B cell (primary cell): ENCODE results near the gene MUC5AC. TPM values are rescaled to one million over a fixed set of nuclear protein-coding genes. Genes with fewer than 3 reads are reported as not detected.
"Not testable (repeated sequence)": the region's sequence is repeated elsewhere in the genome, so short reads cannot be mapped to it uniquely, and the experiment has no call there.

ENCODE experiments used
- ATAC-seq: fragments of 200-7000 bp; cut with Tn5 transposase; one replicate; pipeline ENCODE4 v1.10.0; 2021; ENCODE audit warnings: low read depth, mild to moderate bottlenecking, moderate number of reproducible peaks, moderate library complexity
- CTCF ChIA-PET: fragments of 350-600 bp; sonication (Branson Sonifier 250); formaldehyde crosslinking; loops from one replicate; lab custom pipeline; 2021; ENCODE audit warnings: antibody characterized with exemption, inconsistent platforms; lab: Charles Lee
- POLR2A ChIA-PET: fragments of 350-600 bp; sonication (Branson Sonifier 250); formaldehyde crosslinking; loops from one replicate; lab custom pipeline; 2021; ENCODE audit warnings: antibody characterized with exemption; lab: Charles Lee
- DNase-seq: peaks from one replicate; pipeline ENCODE4 v3.0.0; 2013
- H2AFZ ChIP-seq: 2 replicates; pipeline ENCODE4 v1.6.1; 2012; ENCODE audit warnings: mild to moderate bottlenecking, low read depth, low read length; ENCODE audit not compliant: insufficient read depth, poor library complexity, severe bottlenecking
- H3K27ac ChIP-seq, 2 donors: 1 replicate in 1 of 2; 2 replicates in 1 of 2; pipeline ENCODE4 v1.5.1; 2012 to 2013; ENCODE audit warnings: low read length in 2 of 2, mild to moderate bottlenecking in 2 of 2, moderate library complexity in 1 of 2
- H3K27me3 ChIP-seq, 4 experiments: fragments of 200-600 bp in 1 of 4; sonication (generic) in 1 of 4; replicated peaks in 1 of 4; 1 replicate in 2 of 4; 2 replicates in 2 of 4; pipeline versions ENCODE4 v1.6.1 to v1.7.0; 2013 to 2016; ENCODE audit warnings: low read length in 3 of 4, mild to moderate bottlenecking in 2 of 4, mixed read lengths in 1 of 4, moderate library complexity in 1 of 4; ENCODE audit not compliant: insufficient read depth in 4 of 4, control insufficient read depth in 3 of 4; ENCODE audit errors: control extremely low read depth in 1 of 4
- H3K36me3 ChIP-seq, 2 experiments: replicated peaks in 1 of 2; 1 replicate in 1 of 2; 2 replicates in 1 of 2; pipeline versions ENCODE4 v1.6.1 to v1.7.1; 2013; ENCODE audit warnings: low read length in 1 of 2; ENCODE audit not compliant: insufficient read depth in 2 of 2, control insufficient read depth in 1 of 2; ENCODE audit errors: control extremely low read depth in 1 of 2, extremely low read depth in 1 of 2
- H3K4me1 ChIP-seq, 2 donors: fragments of 200-600 bp in 1 of 2; sonication (generic) in 1 of 2; 1 replicate in 1 of 2; 2 replicates in 1 of 2; pipeline versions ENCODE4 v1.5.1 to v1.6.1; 2013 to 2017; ENCODE audit warnings: low read length in 2 of 2; ENCODE audit not compliant: control insufficient read depth in 2 of 2, insufficient read depth in 2 of 2
- H3K4me2 ChIP-seq: replicated peaks from 2 replicates; pipeline ENCODE3; 2012; ENCODE audit warnings: mild to moderate bottlenecking, low read depth, low read length; ENCODE audit not compliant: poor library complexity, severe bottlenecking
- H3K4me3 ChIP-seq, 5 experiments: fragments of 200-600 bp in 1 of 5; sonication (generic) in 1 of 5; 1 replicate in 3 of 5; 2 replicates in 2 of 5; pipeline versions ENCODE4 v1.5.1 to v1.7.0; 2011 to 2016; ENCODE audit warnings: low read length in 4 of 5, mild to moderate bottlenecking in 4 of 5, low read depth in 2 of 5, control low read depth in 1 of 5, moderate library complexity in 1 of 5; ENCODE audit not compliant: insufficient read depth in 1 of 5; ENCODE audit errors: control extremely low read depth in 1 of 5, extremely low read depth in 1 of 5
- H3K79me2 ChIP-seq: fragments of 200-600 bp; sonication (generic); one replicate; pipeline ENCODE4 v1.6.0; 2016; ENCODE audit warnings: low read length; ENCODE audit not compliant: control insufficient read depth, insufficient read depth
- H3K9ac ChIP-seq: fragments of 200-600 bp; sonication (generic); 2 replicates; pipeline ENCODE4 v1.6.1; 2017; ENCODE audit warnings: mild to moderate bottlenecking, low read length, moderate library complexity
- H3K9me3 ChIP-seq, 3 donors: one replicate each; pipeline versions ENCODE4 v1.6.1 to v1.7.1; 2013; ENCODE audit warnings: low read length in 2 of 3; ENCODE audit not compliant: control insufficient read depth in 2 of 3, insufficient read depth in 1 of 3; ENCODE audit errors: control extremely low read depth in 1 of 3
- H4K20me1 ChIP-seq: 2 replicates; pipeline ENCODE4 v1.6.0; 2012; ENCODE audit warnings: mild to moderate bottlenecking, low read length; ENCODE audit not compliant: insufficient read depth, control insufficient read depth, poor library complexity, severe bottlenecking
- H3K27ac Mint-ChIP-seq: one replicate; pipeline ENCODE4 v1.8.0; 2021; ENCODE audit warnings: mixed read lengths
- H3K27me3 Mint-ChIP-seq: one replicate; pipeline ENCODE4 v1.8.0; 2021; ENCODE audit warnings: mixed read lengths
- H3K4me1 Mint-ChIP-seq: one replicate; pipeline ENCODE4 v1.8.0; 2021; ENCODE audit warnings: mixed read lengths
- H3K4me3 Mint-ChIP-seq: one replicate; pipeline ENCODE4 v1.8.0; 2021; ENCODE audit warnings: mixed read lengths
- H3K9me3 Mint-ChIP-seq: one replicate; pipeline ENCODE4 v1.8.0; 2022; ENCODE audit warnings: mixed read lengths; ENCODE audit not compliant: insufficient read depth
- CTCF ChIP-seq: fragments of 200-600 bp; IDR thresholded peaks from one replicate; pipeline ENCODE4 v1.8.0; 2022; ENCODE audit warnings: antibody characterized with exemption, mild to moderate bottlenecking
- EZH2 ChIP-seq: IDR thresholded peaks from 2 replicates; pipeline ENCODE4 v1.6.1; 2012; ENCODE audit warnings: borderline replicate concordance, low read depth, mild to moderate bottlenecking, moderate library complexity, low read length; ENCODE audit not compliant: insufficient read depth, poor library complexity, severe bottlenecking
- WGBS: methylation state at CpG from one replicate; pipeline ENCODE4 v1.1.5; 2013; ENCODE audit warnings: missing lambda C conversion rate; ENCODE audit not compliant: insufficient coverage; 5-methylcytosine and 5-hydroxymethylcytosine counted together
- intact Hi-C: fragments of 100-400 bp; cut with micrococcal nuclease; formaldehyde crosslinking; loops from one replicate; pipeline ENCODE4 v1.10.0; 2022
- polyA plus RNA-seq: library from polyadenylated mRNA; depleted of rRNA; stranded (reverse); fragments of >200 nt; gene quantifications from 2 replicates; pipeline ENCODE4 v1.2.3, GENCODE V29; 2012
- total RNA-seq, 2 donors: library from RNA; stranded (reverse); fragments of 120-200 nt in 1 of 2; gene quantifications; 1 replicate in 1 of 2; 2 replicates in 1 of 2; pipeline versions ENCODE4 v1.2.3 to v1.2.4, GENCODE V29; 2013 to 2022

Gene MUC5AC
- total and polyA plus RNA-seq, 2 donors (not counting 1 experiment from before 2014, with no cell fraction given) = not detected

- intact Hi-C loops = no loop called here
- WGBS = 56% methylated on average over 41 of the region's 41 CpGs
- no peaks in the 10 kb centered on the region for H3K27me3 Mint-ChIP-seq
Measured at GRCh38 chr11:1181853-1182535, 24.2 kb downstream of the MUC5AC start.

GRCh38 chr11:1184139-1184538 lies 26.4 kb downstream of the MUC5AC start:
- H3K27me3 ChIP-seq, CTCF ChIA-PET, H3K27ac ChIP-seq, H3K4me2 ChIP-seq, H3K4me1 ChIP-seq, H3K9ac ChIP-seq, ATAC-seq, H3K27me3 Mint-ChIP-seq, H2AFZ ChIP-seq, H3K4me3 ChIP-seq, H3K27ac Mint-ChIP-seq, H3K36me3 ChIP-seq, H3K4me3 Mint-ChIP-seq, H3K9me3 ChIP-seq, H4K20me1 ChIP-seq, POLR2A ChIA-PET, intact Hi-C loops, H3K9me3 Mint-ChIP-seq, H3K4me1 Mint-ChIP-seq, DNase-seq, H3K79me2 ChIP-seq: not testable (repeated sequence)
- WGBS = 94% methylated on average over 6 of the region's 22 CpGs

More at GRCh38 chr11:1181853-1182535, 24.2 kb downstream of the MUC5AC start:
- no peak overlapping the region for H3K4me3 Mint-ChIP-seq
- Histone ChIP-seq H3K4me2 (no peak overlapping the region), H3K4me1 (no peaks in the 10 kb centered on the region), H3K9me3 (peaks cover 0 to 4% (median 0%) of the 10 kb centered on the region in 3 donors), H4K20me1 (no peaks in the 10 kb centered on the region), H3K27ac (no peak overlapping the region), H3K9ac (no peak overlapping the region), H3K4me3 (no peak overlapping the region), H3K36me3 (no peaks in the 10 kb centered on the region), H2AFZ (no peak overlapping the region), H3K27me3 (no peaks in the 10 kb centered on the region), H3K79me2 (no peaks in the 10 kb centered on the region)
- DNase-seq (no peak), ATAC-seq (no peak)
- CTCF ChIA-PET = no interaction called here
- no peaks in the 10 kb centered on the region for H3K4me1 Mint-ChIP-seq
- no peak overlapping the region for H3K27ac Mint-ChIP-seq
- POLR2A ChIA-PET = no interaction called here
- H3K9me3 Mint-ChIP-seq = no peaks in the 10 kb centered on the region
- TF ChIP-seq CTCF (no peak), EZH2 (no peak)

GRCh38 chr11:1188451-1189130 lies 30.8 kb downstream of the MUC5AC start:
- H3K4me2 ChIP-seq, H3K27ac ChIP-seq, H3K4me3 ChIP-seq, H3K36me3 ChIP-seq, H3K27me3 Mint-ChIP-seq, H4K20me1 ChIP-seq, CTCF ChIA-PET, H3K79me2 ChIP-seq, H3K27me3 ChIP-seq, H3K4me1 Mint-ChIP-seq, H3K9ac ChIP-seq, H3K4me1 ChIP-seq, intact Hi-C loops, POLR2A ChIA-PET, H3K9me3 Mint-ChIP-seq, DNase-seq, ATAC-seq, H3K27ac Mint-ChIP-seq, H3K4me3 Mint-ChIP-seq, H2AFZ ChIP-seq: not testable (repeated sequence)
- WGBS = 76% methylated on average over 10 of the region's 15 CpGs
- peaks cover 0 to 12% (median 0%) of the 10 kb centered on the region in 3 donors for H3K9me3 ChIP-seq
